Activated naive CD8-positive, alpha-beta T cell treated with anti-CD3 and anti-CD28 coated beads, Interleukin-2, amount 50 U/mL, for 24 hours (primary cell): ENCODE measurements around the gene HOXA10.

Experiments
- ATAC-seq: fragments of 150-1000 bp; cut with Tn5 transposase; one replicate; pipeline ENCODE4 v1.10.0; 2021
- DNase-seq: peaks from one replicate; pipeline ENCODE4 v3.0.0; 2021
- H3K27ac Mint-ChIP-seq: one replicate; pipeline ENCODE4 v1.8.0; 2021; ENCODE audit warnings: mild to moderate bottlenecking, mixed read lengths
- H3K27me3 Mint-ChIP-seq: one replicate; pipeline ENCODE4 v1.8.0; 2021; ENCODE audit warnings: mixed read lengths
- H3K36me3 Mint-ChIP-seq: one replicate; pipeline ENCODE4 v1.8.0; 2021; ENCODE audit warnings: low read depth, mixed read lengths
- H3K4me1 Mint-ChIP-seq: one replicate; pipeline ENCODE4 v1.8.0; 2021; ENCODE audit warnings: mixed read lengths
- H3K4me3 Mint-ChIP-seq: one replicate; pipeline ENCODE4 v1.8.0; 2021; ENCODE audit warnings: mild to moderate bottlenecking, moderate library complexity, mixed read lengths
- H3K9me3 Mint-ChIP-seq: one replicate; pipeline ENCODE4 v1.8.0; 2021; ENCODE audit warnings: mixed read lengths

Gene HOXA10

DNA sequence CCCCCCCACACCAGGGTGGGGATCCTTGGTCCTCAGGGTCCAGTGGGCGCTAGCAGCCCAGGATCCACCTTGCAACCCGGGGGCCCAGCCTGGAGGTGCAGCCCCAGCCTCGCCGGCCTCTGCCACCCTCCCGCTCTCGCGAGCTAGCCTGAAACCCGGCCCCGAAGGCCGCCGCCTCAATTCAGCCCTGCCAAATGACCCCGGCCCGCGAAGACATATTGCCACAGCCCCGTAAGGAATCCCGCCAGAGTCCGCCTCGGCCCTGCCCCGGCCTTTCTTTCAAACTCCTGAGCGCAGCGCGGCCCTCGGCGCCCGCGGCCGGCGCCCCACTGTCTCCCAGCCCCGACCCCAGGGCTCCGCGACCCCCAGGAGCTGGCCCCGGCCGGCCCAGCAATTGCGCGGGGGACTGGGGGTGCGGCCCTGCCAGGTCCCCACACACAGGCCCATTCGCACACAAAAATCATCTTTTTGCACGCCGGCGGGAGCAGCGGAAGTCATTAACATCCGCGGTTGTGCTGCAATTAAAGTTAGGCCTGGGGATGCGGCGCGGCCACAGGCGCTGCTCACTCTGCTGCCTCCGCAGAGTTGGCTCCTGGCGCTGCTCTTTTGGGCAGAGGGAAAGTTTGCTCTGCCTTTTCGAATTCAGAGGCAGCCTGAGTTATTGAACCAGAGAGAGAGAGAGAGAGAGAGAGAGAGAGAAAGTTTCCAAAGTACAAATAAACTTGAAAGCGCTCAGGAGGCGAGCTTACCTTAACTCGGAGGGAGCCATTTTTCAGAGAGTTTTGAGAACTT is 34.6 kb downstream of the HOXA10 start:
- DNase-seq (no peak), ATAC-seq (no peak)
- Mint-ChIP-seq H3K4me1 (peaks cover 19% of the 10 kb centered on the region), H3K27ac (no peak overlapping the region), H3K9me3 (no peaks in the 10 kb centered on the region), H3K4me3 (no peak overlapping the region), H3K27me3 (peaks cover 49% of the 10 kb centered on the region), H3K36me3 (no peaks in the 10 kb centered on the region)

DNA sequence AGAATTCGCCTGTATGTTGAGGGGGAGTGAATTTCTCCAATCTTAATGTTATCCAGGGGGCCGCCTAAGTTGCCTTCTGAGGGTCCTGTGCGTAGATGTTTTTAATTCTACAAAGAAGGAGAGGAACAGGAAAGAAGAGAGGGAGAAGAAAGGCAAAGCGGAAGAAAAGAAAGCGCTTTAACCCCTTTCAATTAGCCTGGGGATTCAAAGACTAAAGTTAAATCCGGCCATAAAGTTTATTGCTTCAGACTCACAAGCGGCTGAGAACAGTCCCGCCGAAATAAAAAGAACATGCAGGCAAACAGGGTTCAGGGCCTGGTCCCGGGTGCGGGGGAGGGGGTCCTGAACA is 35.2 kb downstream of the HOXA10 start:
- Mint-ChIP-seq H3K4me3 (no peak overlapping the region), H3K9me3 (no peaks in the 10 kb centered on the region), H3K4me1 (peaks cover 24% of the 10 kb centered on the region), H3K27ac (no peak overlapping the region), H3K36me3 (no peaks in the 10 kb centered on the region), H3K27me3 (peaks cover 48% of the 10 kb centered on the region)
- no peak for DNase-seq
- no peak for ATAC-seq

DNA sequence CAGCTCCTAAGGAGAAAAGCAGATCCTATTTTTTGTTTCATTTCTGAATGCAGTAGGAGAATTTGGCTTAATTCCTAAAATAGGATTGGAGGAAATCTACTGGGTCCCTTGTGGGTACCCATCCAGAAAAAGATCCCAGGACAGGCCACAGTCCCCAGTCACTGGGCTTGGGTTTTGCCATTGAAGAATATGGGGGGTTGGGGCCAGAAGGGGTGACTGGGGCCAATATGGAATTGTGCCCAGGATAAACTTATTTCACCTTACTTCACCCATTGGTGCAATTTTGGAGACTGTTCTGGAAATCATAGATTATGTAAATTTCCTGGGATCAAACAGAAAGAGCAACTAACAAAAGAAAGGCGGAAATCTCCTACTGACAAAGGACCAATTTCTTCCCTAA is 35.6 kb downstream of the HOXA10 start:
- no peak overlapping the region for H3K27ac Mint-ChIP-seq
- no peak for DNase-seq
- no peak overlapping the region for H3K4me3 Mint-ChIP-seq
- peaks cover 50% of the 10 kb centered on the region for H3K27me3 Mint-ChIP-seq
- ATAC-seq: no peak
- H3K4me1 Mint-ChIP-seq: peaks cover 27% of the 10 kb centered on the region
- no peaks in the 10 kb centered on the region for H3K9me3 Mint-ChIP-seq
- H3K36me3 Mint-ChIP-seq: no peaks in the 10 kb centered on the region

DNA sequence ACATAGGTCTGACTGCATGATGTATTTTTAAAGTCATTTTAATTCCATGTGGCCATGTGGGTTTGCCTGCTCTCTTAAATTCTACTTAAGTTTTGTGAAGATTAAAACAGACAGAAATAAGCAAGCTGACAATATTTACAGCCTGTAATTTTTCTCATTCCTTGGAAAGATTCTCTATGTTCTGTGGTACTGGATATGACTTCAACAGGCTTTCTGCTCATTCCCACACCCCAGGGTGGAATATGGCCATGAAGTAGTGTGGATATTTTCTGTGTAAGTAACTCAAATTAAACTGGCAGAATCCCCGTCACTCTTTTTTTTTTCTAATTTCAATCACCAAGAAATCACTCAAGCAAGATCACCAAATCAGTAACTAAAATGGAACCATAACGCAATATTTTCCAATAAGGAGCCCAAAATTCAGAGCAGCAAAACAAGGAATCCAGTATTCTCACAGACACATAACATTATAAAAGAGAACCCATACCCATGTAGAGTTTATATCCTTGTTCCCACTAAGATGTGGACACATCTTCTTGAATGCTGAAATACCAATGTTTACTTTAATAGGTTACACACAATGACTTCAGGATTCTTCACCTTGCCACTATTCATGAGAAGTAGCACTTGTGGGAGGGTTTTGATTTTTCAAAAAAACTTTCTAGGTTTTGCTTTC is 36.3 kb downstream of the HOXA10 start:
- H3K4me1 Mint-ChIP-seq: peaks cover 29% of the 10 kb centered on the region
- DNase-seq: no peak
- no peak for ATAC-seq
- no peak overlapping the region for H3K4me3 Mint-ChIP-seq
- H3K9me3 Mint-ChIP-seq: no peaks in the 10 kb centered on the region
- no peak overlapping the region for H3K27ac Mint-ChIP-seq
- peaks cover 56% of the 10 kb centered on the region for H3K27me3 Mint-ChIP-seq
- no peaks in the 10 kb centered on the region for H3K36me3 Mint-ChIP-seq

DNA sequence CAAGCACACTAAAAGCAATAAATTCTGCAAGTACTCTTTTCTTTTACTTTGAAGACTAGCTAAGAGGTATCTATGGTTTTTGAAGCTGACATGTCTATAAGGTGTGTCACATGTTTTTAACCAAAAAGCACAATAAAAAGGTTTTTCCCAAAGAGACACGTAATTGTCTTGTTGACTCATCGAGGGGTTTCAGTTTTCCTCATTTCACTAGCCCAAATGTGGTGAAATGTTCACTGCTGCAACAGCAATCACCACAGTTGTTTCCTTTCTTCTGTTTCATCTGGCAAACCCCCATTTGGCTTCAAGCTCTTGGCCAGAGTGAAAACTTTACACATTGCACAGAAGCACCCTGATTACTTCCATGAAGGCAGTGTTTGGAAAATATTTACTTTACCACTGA is 39.7 kb downstream of the HOXA10 start:
- peak; percentile 68 for ATAC-seq
- Mint-ChIP-seq H3K4me3 (no peak overlapping the region), H3K9me3 (no peaks in the 10 kb centered on the region), H3K27me3 (peaks cover 64% of the 10 kb centered on the region), H3K4me1 (peaks cover 32% of the 10 kb centered on the region), H3K27ac (no peak overlapping the region), H3K36me3 (no peaks in the 10 kb centered on the region)
- DNase-seq: no peak

DNA sequence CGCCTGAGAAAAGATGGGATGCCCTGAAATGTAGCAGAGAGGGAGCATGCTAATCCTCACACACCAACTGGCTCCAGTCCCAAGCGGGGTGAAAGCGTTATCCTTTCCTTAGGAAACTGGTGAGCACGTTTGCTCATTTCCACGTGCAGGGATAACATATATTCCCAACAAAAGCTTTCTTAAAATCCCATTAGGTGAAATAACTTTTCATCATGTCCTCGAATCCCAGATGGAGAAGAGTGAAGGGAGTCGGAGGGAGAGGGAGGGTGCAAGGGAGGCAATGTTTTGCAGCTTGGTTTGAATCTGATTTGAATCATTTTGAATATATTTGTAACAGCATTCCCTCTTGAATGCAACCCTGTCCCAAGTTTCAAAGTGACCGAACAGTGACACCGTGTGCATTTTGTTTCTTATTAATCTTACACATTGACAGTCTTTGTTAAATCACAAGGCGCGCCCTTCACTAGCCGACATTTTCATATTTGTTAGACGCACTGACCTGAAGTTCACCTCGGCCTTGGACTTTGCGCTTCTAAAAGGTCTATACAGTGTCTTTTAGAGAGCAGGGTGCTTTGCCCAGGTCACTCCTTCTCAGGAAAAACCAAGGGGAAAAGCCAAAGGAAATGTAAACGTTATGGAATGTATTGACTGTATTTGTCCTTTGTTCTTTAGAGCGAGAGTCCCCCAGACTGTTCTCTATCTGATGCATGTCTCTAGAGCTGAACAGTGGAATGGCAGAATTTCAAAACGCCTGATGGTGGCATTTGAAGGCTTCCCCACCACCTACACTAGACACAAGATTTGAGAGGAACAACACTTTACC is 40.5 kb downstream of the HOXA10 start:
- no peak for DNase-seq
- Mint-ChIP-seq H3K27ac (no peak overlapping the region), H3K27me3 (peaks cover 65% of the 10 kb centered on the region)

DNA sequence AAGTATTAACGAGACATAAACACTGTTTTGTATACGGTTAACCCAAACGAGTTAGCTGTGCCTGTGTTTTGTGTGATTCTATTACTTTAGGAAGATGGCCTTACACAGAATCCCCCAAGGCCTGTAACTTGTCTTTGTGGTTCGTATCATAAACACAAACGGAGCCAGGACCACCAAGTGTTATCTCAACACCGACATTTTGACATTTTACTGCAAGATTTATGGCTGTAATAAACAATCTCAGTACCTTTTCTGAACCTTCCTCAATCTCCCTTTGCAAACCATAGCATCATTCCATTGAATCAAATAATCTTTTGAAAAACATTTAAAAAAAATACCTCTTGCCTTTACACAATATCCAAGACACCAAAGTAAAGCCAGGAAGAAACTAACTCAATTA is 41.1 kb downstream of the HOXA10 start:
- Mint-ChIP-seq H3K27me3 (peaks cover 58% of the 10 kb centered on the region), H3K27ac (no peak overlapping the region), H3K4me3 (no peak overlapping the region), H3K9me3 (no peaks in the 10 kb centered on the region), H3K4me1 (peaks cover 32% of the 10 kb centered on the region), H3K36me3 (no peaks in the 10 kb centered on the region)
- DNase-seq (no peak), ATAC-seq (no peak)

More for the DNA sequence above, 40.5 kb downstream of the HOXA10 start:
- Mint-ChIP-seq H3K36me3 (no peaks in the 10 kb centered on the region), H3K4me1 (peaks cover 32% of the 10 kb centered on the region), H3K9me3 (no peaks in the 10 kb centered on the region), H3K4me3 (no peak overlapping the region)
- no peak for ATAC-seq

DNA sequence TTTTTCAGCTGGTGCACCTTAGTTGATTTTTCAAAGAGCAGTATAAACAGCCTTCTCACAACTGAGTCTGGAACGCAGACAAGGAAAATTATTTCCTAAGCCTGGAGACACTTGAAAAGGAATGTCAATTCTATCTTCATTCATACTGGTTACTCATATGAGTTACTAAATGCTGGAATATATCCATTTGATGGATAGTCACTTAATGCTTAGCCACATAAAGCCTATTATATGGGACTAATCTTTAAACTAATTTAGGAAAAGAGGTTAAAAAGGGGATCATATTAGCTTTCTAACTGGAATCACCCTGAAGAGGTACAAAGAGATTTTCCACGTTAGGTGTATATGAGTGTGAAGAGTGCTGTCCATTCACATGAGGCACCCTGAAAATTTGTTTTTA is 41.9 kb downstream of the HOXA10 start:
- Mint-ChIP-seq H3K4me1 (peaks cover 31% of the 10 kb centered on the region), H3K9me3 (no peaks in the 10 kb centered on the region), H3K4me3 (no peak overlapping the region), H3K27ac (no peak overlapping the region), H3K36me3 (no peaks in the 10 kb centered on the region), H3K27me3 (peaks cover 55% of the 10 kb centered on the region)
- DNase-seq (no peak), ATAC-seq (no peak)

DNA sequence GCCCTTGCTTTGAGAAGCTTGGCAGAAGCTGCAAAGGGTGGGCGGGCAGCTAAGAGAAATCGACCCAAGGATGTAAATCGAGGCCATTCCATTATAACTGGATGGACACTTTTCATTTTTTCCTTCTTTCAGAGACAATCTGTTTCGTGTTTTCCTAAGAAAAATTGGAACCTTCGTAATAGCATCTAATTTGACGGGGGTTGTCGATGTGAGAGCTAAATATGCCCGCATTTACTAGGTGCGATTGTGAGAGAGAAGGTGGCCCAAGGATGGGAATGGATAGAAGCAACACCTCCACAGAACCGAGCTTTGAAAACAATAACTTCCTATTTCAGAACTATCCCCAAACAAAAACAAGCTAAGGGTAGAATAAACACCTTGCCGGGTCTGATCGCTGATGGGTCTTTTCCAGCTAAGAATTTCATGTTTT is 42.7 kb downstream of the HOXA10 start:
- Mint-ChIP-seq H3K27ac (no peak overlapping the region), H3K4me3 (peak overlapping the region; percentile 55), H3K4me1 (peaks cover 29% of the 10 kb centered on the region), H3K9me3 (no peaks in the 10 kb centered on the region), H3K36me3 (no peaks in the 10 kb centered on the region), H3K27me3 (peaks cover 55% of the 10 kb centered on the region)
- no peak for DNase-seq
- no peak for ATAC-seq

DNA sequence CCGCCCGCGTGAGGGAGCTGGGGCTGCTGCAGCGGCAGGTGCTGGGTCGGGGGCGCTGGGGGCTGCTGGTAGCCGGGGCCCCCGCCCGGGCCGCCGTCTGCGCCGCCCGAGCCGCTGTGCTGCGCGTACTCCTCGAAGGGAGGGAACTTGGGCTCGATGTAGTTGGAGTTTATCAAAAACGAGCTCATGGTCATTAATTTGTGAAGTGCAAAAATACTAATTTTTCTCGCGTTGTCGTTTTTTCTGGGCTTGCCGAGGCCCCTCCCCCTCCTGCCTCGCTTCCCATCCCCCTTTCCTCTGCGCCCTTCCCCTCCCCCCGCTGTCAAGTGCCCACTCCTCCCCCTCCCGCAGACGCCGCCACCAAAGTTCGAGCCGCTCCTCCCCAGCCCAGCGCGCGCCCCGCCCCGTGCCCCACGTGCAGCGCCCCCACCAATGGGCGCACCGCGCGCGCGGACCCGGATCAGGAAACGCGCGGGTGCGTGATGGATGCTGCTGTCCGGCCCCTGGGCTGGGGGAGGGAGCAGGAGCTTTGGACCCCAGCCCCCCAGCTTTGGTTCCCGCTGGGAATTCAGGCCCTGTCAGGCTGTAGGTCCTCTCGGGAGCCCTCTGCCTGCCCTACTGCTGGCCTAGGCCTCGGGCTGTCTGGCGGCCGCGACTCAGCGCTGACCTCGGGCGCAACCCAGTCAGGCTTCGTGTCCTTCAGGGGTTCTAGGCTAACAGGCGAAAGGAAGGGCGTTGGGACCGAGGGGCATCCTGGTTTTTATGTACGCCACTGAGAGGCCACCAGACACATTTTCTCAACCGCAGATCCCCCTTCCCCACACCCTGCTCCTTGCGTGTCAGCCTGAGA is 43.4 kb downstream of the HOXA10 start, which contains the start of gene HOXA4:
Gene HOXA4 (minus strand): TSS at position 218 of the 850 bp plus-strand sequence. CDS start 24 bp downstream, at position 194.
- Mint-ChIP-seq H3K27ac (no peak within 1 kb of the TSS), H3K27me3 (peaks cover 49% of the 10 kb centered on the region), H3K4me1 (peaks cover 24% of the 10 kb centered on the region), H3K9me3 (no peaks in the 10 kb centered on the region), H3K36me3 (no peaks in the 10 kb centered on the region), H3K4me3 (peak within 1 kb of the TSS; percentile 55)
- DNase-seq: peak; percentile 77
- ATAC-seq: peak; percentile 88

DNA sequence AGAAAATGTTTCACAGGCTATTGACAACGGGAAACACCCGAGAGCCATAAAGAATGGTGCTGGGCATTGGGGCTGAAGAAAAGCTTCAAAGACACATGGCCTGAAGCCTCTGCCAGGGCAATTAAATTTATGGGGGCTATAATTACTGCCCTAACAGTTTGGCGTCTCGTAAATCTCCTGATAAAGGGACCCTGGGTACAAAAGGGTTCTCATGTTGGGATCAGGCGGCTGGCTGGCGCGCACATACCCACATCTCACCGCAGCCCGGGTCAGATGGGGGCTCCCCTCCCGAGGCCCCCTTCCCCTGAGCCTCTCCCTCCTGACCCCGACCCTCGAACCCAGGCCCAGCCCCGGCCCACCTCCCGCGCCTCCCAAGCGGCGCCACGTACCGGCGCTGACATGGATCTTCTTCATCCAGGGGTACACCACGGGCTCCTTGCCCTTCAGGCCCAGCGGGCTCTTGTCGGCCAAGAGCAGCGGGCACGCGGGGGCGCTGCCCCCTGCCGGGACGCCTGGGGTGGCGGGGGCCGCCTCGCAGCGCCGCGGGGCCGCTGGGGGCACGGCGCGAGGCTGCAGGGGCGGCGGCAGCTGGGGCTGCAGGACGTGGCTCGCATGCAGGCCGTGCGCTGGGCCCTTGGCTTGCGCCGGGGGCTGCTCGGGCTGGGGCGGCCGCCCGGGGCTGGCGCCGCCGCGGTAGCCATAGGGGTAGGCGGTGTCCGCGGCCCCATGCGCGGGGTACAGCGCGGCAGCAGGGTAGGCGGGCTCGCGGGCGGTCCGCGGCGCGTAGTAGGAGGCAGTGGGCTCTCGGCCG is 44.2 kb downstream of the HOXA10 start:
- H3K4me1 Mint-ChIP-seq: peaks cover 19% of the 10 kb centered on the region
- H3K4me3 Mint-ChIP-seq: no peak overlapping the region
- no peaks in the 10 kb centered on the region for H3K36me3 Mint-ChIP-seq
- H3K9me3 Mint-ChIP-seq: no peaks in the 10 kb centered on the region
- peaks cover 46% of the 10 kb centered on the region for H3K27me3 Mint-ChIP-seq
- H3K27ac Mint-ChIP-seq: no peak overlapping the region
- ATAC-seq: no peak
- DNase-seq: no peak

DNA sequence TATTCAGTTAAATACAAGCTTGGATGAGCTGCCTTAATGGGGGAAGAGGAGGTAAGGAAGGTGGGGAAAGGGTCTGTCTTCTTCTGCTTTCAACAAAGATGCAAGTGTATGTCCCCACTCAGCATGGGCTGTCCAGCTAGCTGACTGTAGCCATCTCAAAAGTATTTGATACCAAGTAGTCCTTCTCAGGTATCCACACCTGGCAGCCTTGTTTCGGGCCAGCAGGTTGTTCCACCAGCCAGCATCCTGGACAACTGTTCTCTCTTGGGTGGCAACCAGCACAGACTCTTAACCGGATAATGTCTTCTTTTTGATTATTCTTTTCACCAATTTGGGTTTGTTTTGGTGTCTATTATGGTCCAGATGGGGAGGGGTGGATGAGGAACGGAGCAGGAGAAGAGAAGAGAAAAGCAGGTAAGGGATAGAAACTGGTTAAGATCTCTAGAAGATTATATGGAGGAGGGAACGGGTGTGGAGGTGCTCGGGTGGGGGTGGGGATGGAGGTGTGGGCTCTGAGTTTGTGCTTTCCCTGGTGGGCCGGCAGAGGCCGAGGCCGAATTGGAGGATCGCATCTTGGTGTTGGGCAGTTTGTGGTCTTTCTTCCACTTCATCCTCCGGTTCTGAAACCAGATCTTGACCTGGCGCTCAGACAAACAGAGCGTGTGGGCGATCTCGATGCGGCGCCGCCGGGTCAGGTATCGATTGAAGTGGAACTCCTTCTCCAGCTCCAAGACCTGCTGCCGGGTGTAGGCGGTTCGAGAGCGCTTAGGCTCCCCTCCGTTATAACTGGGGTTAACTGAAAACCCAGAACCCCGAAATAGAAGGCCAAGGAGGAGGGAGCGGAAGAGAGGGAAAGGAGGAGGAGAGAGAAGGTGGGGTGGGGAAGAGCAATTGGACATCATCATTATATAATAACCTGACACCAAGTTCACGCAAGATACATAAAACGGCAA is 45.1 kb downstream of the HOXA10 start:
- H3K27me3 Mint-ChIP-seq: peaks cover 49% of the 10 kb centered on the region
- DNase-seq (no peak), ATAC-seq (no peak)
- peaks cover 10% of the 10 kb centered on the region for H3K4me1 Mint-ChIP-seq
- H3K36me3 Mint-ChIP-seq: no peaks in the 10 kb centered on the region
- no peaks in the 10 kb centered on the region for H3K9me3 Mint-ChIP-seq
- no peak overlapping the region for H3K4me3 Mint-ChIP-seq
- H3K27ac Mint-ChIP-seq: no peak overlapping the region
